ENCODE measurements around the gene ZGPAT.

DNA sequence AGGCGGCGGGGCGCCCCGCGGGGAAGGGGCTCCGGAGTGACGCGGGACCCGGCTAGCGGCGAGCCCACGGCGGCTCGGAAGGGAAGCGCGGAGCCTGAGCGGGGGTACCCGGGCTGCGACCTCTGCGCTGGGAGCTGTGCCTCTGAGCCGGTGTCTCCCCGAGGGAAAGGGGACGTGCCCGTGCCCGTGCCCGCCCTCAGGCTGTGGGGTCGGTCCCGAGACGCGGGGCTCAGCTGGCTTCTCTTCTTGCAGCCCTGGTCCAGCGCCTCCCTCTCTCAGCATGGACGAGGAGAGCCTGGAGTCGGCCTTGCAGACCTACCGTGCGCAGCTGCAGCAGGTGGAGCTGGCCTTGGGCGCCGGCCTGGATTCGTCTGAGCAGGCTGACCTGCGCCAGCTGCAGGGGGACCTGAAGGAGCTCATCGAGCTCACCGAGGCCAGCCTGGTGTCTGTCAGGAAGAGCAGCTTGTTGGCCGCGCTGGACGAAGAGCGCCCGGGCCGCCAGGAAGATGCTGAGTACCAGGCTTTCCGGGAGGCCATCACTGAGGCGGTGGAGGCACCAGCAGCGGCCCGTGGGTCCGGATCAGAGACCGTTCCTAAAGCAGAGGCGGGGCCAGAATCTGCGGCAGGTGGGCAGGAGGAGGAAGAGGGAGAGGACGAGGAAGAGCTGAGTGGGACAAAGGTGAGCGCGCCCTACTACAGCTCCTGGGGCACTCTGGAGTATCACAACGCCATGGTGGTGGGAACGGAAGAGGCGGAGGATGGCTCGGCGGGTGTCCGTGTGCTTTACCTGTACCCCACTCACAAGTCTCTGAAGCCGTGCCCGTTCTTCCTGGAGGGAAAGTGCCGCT is 686 bp downstream of the ZGPAT start:
- TF ChIP-seq, protein P1, sequence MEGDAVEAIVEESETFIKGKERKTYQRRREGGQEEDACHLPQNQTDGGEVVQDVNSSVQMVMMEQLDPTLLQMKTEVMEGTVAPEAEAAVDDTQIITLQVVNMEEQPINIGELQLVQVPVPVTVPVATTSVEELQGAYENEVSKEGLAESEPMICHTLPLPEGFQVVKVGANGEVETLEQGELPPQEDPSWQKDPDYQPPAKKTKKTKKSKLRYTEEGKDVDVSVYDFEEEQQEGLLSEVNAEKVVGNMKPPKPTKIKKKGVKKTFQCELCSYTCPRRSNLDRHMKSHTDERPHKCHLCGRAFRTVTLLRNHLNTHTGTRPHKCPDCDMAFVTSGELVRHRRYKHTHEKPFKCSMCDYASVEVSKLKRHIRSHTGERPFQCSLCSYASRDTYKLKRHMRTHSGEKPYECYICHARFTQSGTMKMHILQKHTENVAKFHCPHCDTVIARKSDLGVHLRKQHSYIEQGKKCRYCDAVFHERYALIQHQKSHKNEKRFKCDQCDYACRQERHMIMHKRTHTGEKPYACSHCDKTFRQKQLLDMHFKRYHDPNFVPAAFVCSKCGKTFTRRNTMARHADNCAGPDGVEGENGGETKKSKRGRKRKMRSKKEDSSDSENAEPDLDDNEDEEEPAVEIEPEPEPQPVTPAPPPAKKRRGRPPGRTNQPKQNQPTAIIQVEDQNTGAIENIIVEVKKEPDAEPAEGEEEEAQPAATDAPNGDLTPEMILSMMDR (conservative IDR thresholded peaks at IDR 0.05): no peak
- no peak for TF ChIP-seq EZH2 (IDR thresholded peaks at IDR 0.05; ENCODE audit: low read depth)
